Spleen (tissue), 7 donors: Measurements from ENCODE around the gene AADAC.

Source experiments
- POLR2A ChIP-seq, 3 donors: fragments of 450-650 bp; IDR thresholded peaks; one replicate each; pipeline ENCODE4 v1.5.1; 2017; ENCODE audit warnings: antibody characterized with exemption in 3 of 3, mild to moderate bottlenecking in 1 of 3
- TF ChIP-seq, protein P1 (sequence below), 11 experiments: fragments of 200-600 bp in 7 of 11; fragments of 450-650 bp in 4 of 11; sonication (generic) in 4 of 11; IDR thresholded peaks in 8 of 11; conservative IDR thresholded peaks in 3 of 11; 1 replicate in 7 of 11; 2 replicates in 4 of 11; pipeline versions ENCODE4 v1.4.0 to v1.8.0; 2016 to 2021; ENCODE audit warnings: antibody characterized with exemption in 11 of 11, inconsistent platforms in 4 of 11, mild to moderate bottlenecking in 1 of 11
- donor health status: DM: no; HTN: no; CAD: no; lungs with moderate emphysema.
- donor health status: DM: no; HTN: no; CAD: no.
- donor health status: DM: no; HTN: no; CAD: no.

DNA sequence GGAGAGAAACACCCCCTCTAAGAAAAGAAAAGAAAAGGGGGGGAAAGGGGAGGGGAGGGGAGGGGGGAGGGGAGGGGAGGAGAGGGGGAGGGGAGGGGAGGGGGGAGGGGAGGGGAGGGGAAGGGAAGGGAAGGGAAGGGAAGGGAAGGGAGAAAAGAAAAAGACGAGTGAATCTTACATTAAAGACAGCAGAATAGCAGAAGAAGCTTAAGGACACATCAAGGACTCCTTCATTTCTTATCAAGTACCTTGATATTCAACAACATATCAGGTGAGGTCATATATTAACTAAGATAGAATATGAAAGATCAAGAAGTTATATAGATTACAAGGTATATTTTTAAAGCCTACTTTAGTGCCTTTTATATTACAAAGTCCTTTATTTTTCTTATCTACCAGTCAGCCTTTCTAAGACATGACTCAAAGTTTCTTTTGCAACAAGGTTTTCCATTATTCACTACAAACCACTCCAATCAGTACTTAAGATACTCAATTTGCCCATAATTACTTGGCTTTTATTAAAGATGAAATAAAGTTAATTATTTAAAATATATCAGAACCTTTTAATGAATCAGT lies 17.7 kb upstream of the AADAC start:
- TF ChIP-seq, protein P1, sequence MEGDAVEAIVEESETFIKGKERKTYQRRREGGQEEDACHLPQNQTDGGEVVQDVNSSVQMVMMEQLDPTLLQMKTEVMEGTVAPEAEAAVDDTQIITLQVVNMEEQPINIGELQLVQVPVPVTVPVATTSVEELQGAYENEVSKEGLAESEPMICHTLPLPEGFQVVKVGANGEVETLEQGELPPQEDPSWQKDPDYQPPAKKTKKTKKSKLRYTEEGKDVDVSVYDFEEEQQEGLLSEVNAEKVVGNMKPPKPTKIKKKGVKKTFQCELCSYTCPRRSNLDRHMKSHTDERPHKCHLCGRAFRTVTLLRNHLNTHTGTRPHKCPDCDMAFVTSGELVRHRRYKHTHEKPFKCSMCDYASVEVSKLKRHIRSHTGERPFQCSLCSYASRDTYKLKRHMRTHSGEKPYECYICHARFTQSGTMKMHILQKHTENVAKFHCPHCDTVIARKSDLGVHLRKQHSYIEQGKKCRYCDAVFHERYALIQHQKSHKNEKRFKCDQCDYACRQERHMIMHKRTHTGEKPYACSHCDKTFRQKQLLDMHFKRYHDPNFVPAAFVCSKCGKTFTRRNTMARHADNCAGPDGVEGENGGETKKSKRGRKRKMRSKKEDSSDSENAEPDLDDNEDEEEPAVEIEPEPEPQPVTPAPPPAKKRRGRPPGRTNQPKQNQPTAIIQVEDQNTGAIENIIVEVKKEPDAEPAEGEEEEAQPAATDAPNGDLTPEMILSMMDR (IDR thresholded peaks at IDR 0.05 in 8 of 11, conservative IDR thresholded peaks at IDR 0.05 in 3 of 11) = no peak
- no peak for TF ChIP-seq POLR2A (IDR thresholded peaks at IDR 0.05)
